Stimulated activated CD8-positive, alpha-beta memory T cell treated with anti-CD3 and anti-CD28 coated beads, Interleukin-4, amount 100 ng/mL, for 4 hours (primary cell): ENCODE results near the gene NPY1R.

Source experiments
- DNase-seq, 2 donors: peaks; one replicate each; pipeline ENCODE4 v3.0.0-alpha.2; 2020; ENCODE audit warnings: low read depth in 2 of 2, low spot score in 1 of 2

The NPY1R gene

DNA sequence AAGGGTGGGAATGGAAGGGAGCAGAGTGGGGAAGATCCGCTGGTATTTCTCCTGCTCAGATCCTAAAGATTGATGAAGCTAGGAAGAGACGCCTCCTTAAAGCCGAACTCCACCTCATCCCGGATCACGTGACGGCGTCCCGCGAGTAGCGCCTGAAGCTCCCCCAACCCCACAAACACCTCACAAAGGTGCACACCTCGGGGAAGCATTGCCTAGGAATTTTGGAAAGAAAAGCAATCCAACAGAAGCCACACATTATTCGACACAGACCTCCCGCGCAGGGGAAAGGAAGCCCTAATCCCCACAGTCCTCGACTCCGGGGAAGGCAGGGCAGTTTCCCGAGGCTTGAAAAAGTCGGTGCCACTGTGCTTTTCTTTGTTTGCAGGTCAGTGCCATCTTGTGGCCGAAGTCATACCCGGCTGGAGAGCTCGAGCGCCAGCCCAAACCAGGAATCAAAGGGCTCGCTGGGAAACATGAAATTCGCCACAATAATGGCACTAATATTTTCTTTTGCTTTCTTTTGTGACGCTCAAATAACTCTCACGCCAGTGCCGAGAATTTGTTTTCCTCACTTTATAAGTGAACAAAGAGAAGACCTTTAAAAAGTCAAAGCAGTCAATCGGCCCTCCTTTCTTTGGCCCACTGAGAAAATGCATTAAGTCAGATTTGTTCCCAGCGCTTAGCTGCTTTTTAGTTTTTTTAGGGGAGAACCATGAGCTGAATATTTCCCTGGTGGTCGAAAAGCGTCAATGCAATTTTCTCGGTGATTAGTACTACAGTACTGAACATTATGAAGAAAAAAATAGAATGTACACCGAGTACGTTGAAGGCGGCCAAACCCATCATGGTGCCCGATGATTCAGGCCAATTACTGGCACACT is at the start of gene NPY1R:
TSS of gene NPY1R (minus strand) at position 71 of the 881 bp plus-strand sequence. CDS start 6,042 bp downstream, outside the sequence.
- no peak for DNase-seq

DNA sequence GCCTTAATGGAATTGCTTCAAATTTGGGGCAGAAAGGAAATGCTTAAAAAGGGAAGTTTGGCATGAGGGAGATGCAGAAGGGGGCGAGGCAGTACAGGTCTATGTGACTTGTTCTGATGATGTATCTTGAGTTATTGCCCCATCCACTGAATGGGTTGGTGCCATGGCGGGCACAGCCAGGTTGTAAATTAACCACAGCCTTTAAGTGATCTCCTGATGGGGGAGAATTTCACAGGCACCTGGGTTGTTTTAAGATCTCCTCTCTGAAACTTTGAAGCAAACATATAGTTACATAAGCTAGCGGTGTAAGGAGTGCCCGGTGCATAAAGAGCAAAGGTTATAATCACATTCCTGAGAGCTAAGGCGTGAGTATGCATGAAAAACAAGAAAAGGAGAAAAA is 48.3 kb upstream of the NPY1R start:
- no peak for DNase-seq

DNA sequence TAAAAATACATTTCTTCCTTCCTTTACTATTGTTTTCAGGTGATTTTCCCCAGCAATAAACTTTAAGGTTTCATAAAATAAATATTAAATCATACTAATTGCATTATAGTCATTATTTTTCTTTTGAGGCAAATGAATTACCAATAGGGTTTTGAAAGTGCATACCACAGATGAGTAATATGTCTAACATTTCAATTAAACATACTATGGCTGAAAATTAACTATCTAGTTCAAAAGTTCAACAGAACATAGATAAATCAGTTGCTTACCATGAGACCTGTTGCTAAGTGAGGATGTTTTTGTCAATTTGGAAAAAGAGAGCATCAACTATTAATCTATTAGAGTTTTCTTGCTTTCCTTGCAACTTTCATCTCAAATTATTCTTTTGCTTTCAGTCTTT is 46.3 kb upstream of the NPY1R start:
- no peak for DNase-seq

DNA sequence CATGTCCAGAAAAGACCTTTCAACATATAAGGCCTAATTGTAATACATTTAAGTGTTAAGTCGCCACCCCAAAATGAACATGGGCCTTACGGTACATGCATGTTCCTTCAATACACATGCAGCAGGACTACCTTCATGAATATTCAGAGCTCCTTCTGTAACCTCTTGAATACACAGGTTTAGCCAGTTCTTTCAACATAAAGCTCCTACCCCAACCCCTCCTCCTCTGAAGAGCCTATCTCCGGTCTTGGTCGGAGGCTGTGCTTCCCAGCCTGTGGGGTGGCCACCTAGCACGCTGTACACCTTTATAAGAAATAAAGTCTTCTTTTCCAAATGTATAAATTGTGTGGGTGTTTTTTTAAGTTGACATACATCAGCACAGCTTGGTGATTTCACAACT is 39.6 kb upstream of the NPY1R start:
- no peak for DNase-seq

DNA sequence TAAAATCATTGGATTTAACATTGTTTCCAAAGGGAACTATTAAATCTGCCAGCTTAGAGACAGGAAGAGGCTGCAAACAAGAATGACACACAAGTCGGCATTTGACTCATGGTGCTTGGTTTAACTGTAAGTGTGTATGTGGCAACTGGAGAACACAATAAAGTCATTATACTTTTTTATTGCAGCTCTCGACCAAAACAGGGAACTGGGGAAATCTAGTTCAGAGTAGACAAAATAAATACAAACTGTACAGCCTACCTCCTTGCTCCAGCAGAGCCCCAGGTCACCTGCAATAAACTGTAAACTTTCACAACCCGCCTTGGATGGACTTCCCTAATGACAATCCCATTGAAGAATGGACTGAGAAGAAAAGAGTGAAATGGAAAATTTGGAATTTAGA is 35.3 kb upstream of the NPY1R start:
- no peak for DNase-seq

DNA sequence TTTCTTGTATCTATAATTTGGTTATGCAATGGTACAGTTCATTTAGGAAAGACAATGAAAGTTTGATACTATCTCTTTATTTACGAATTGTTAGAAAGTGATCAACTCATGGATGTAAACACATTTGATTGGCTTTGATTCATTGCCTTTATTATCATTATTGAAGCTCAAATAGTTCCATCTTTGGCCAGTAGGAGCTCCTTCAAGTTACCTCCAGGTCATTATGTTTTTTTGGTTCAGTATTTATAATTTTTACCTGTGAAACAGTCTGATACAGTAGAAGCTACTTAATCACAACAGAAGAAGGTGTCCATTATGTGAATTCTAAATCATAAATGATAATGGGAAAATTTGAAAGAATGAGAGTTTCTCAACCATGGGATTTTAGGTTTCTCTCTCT is 23.7 kb upstream of the NPY1R start:
- no peak for DNase-seq

DNA sequence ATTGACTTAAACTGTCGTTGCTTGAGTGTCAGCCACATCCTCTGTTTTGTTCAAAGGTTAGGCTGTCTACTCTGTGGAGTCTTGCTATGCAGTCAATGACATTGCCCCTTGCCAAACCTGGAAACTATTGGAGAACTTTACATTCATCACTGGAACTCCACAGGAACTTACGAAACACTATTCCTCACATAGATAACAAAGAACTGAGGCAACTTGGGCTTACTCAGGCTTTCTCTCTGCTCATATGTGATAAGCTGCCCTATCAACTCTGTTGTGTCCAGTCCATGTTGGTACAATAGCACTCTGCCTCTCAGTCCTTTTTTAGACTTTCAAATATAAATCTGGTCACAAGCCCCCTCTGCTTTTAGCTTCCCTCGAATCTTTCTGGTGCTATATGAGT is 20.7 kb upstream of the NPY1R start:
- DNase-seq, result no peak

DNA sequence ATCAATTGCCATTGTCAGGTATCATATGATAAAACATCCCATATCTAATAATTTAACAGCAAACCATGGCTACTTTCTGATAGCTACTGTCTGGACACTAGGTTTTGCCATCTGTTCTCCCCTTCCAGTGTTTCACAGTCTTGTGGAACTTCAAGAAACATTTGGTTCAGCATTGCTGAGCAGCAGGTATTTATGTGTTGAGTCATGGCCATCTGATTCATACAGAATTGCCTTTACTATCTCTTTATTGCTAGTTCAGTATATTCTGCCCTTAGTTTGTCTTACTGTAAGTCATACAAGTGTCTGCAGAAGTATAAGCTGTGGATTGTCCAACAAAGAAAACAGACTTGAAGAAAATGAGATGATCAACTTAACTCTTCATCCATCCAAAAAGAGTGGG is 18.3 kb upstream of the NPY1R start:
- DNase-seq, result no peak

DNA sequence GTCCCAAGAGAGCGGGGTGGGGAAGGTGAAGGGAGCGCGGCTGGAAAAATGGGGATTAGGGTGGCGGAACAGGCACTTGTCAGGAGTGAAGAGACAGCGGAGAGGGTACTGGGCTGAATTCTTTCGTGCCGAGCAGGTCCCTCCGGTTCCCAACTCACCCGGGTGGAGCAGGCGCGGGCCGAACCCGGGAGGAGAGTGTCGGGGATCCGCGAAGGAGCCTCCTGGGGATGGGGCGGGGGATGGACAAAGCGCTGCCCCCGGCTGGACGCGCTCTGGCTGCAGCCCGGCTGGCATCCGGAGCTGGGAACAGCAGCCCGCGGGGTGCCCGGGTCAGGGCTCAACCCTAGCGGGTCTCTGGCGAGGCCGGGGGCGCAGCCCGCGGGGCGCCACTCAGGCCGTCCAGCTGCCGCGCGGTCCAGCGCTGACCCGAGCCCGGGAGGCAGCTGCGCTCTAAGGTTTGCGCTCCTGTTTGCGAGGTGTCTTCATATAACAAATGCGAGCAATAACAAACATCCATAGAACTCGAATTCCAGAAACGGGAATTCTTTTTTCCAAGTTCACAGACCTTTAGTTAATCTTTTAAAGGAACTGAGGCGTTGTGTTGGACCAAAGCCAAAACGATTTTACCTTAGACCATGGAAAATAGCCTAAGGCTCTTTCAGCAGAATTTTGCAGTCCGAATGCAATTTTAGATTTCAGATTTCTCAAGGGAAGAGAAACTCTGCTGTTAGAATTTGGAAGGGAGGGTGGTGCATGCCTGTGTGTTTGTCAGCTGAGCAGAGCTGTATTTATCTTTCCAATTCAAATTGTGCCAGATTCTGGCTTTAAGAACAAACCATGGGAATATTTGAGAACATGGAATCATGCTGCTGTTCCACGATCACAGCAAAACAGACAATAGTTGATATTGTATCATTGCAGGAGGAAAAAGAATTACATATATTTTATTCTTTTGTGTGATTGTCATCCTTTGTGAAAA is 12.0 kb upstream of the NPY1R start:
- DNase-seq, result no peak

DNA sequence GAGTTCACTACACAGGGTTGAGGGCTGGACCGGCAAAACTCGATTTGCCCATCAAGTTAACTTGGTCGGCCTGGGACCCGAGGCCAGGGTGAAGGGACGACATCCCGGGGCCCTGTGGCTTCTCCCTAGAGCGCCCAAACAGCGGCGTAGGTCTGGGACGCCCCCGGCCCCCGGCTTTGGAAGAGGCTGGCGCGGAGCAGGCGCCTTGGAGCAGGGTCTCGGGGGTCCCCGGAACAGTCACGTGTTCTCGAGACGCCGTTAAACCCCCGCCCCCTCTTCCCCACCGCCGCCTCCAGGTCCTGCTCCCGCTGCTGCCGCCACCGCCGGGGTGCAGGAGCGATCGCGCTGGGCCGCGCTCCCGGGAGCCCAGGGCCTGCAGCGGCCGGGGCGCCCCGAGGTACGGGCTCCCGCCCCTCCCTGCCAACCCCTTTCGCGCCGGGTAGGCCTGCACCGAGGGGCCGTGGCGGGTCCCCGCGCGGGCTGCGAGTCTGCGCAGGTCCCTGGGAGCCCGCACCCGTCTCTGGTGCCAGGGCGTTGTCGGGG is 11.3 kb upstream of the NPY1R start, which contains the start of gene NPY5R:
TSS of gene NPY5R (plus strand) at position 289 of the 543 bp plus-strand sequence. CDS start 6,382 bp downstream, outside the sequence.
- DNase-seq, result no peak

DNA sequence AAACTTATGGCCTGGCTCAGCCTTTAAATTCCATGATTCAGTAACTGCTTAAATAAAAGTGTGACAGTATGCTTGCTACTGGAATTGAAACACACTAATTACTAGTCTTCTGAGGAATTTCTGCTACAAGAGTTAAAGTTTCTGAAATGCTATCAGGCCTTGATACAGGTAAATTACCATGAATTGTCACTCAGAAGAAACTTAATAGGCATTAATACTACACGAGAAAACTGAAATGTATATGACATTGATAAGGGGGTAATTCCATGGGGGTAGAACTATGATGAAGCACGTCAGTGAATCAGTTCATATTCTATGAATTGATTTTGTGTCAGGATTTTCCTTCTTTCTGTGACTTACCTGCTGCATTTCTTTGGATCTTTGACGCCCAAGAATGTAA is 3.0 kb upstream of the NPY1R start:
- DNase-seq, result no peak

DNA sequence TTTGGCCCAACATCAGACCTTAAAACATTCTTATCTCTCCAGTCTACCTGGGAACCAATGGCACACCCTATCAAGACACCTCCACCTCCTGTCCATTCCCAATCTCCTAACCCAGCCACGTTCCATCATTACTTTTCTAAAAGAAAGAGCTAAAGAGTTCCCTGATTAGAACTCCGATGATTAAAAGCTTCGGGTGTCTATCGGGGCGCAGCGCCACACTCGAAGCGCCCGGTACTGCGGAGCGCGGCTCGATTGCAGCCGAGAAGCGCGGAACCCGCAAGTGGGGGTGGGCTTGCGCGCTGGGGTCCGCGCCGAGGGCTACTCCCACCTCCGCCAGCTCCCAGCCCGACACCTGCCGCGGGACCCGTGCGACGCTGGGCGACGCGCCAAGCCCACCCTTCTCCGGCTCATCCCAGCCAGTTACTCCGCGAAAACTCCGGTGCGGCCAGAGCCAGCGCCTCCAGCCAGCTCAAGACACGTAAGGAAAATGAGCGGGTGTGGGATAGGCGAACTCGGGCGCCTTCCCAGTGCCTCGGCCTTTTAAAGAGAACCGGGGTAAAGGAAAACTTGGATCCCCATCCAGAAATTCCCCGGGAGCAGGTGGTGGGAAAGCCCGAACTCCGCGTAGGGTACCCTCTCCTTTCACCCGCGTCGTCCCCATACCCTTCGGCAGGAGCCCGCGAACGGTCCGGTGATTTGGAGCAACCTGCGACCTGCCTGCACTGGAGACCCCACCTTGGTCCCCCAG is 593 bp downstream of the NPY1R start:
- no peak for DNase-seq

DNA sequence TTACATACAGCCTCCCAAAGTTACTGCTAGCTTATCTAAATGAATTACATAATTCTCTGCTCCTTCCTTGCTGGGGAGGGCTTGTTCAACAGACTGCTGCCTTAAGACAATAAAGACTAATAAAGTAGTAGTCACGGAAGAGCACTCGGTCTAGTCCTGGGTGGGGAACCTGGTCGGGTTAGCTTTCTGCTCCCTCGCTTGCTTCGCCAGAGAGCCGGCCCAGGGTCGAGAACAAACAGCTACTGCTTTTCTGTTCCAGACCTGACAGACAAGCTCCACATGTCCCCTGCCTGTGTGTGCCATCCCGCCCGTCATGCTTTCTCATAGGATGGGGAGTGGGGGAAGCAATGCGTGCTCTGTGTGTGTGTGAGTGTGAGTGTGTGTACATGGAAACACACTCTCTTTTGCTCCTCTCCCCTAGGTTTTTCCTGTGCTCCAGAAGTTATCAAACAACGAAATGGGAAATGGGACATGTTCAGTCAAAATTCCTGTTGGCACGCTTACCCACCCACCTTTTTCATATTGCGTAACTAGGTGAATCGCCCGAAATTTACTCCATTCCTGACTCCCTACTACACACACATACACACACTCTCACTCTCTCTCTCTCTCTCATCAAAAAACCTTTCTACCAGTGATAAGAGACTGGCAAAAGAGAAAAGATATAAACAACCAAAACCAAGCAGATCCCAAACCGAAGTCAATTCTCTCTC is 1.3 kb downstream of the NPY1R start:
- DNase-seq, result no peak

DNA sequence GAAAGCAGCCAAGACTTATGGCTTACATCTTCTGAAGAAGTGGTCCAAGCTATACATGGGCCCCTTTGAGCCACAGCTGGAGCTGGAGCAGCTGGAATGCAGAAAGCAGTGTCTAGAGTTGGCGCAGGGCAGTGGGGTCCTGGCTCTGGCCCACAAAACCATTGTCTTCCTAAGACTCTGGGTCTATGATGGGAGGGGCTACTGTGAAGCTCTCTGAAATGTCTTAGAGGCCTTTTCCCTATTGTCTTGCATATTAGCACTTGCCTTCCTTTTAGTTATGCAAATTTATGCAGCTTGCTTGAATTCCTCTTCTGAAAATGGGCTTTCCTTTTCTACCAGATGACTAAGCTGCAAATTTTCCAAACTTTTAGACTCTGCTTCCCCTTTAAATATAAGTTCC is 15.3 kb downstream of the NPY1R start:
- no peak for DNase-seq

DNA sequence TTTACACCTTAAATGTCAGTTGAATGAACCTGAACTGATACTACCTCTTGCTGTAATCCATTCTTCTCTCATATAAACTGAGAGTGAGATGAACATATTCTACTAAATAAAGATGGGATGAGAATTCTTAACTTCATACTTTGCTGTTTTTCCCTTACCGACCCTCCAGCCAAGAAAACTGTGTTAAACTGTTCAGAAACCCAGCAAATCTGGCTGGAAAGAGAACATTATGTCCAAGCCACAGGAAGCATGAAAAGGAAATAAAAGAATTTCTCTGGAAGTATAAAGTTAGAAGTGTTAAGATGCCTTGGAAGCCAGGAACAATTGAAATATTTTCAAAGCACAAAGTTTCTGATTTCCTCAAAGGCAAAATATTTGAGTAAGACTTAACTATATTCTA is 22.9 kb downstream of the NPY1R start:
- no peak for DNase-seq

DNA sequence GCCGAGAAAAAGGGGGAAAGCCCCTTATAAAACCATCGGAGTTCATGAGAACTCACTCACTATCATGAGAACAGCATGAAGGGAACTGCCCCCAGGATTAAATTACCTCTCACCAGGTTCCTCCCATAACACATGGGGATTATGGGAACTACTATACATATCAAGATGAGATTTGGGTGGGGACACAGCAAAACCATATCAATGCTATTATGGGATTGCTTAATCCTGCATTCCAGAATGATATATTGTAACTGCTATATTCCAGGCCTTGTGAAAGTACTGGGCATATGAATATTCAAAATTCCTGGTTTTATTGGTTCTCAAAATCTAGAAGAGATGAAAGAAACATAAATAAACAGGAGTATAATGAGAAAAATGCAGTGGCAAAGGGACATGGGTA is 29.3 kb downstream of the NPY1R start:
- no peak for DNase-seq

DNA sequence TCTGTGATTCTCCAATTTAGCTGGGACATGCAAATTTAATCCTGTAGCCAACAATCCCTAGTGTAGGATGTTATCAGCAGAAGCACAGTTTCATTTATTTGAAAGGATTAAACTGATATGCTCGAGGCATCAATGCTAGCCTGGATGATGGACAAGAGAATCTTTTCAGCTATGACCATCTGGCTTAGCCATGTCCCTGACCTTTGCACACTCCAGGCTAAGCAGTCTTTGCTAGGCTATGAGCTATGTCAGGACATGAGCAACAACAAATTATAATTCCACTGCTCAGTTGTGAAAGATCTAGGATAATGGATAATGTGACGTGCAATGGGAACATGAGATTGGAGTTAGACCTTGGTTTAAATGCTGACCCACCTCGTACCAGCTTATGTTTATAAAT is 32.0 kb downstream of the NPY1R start:
- no peak for DNase-seq

DNA sequence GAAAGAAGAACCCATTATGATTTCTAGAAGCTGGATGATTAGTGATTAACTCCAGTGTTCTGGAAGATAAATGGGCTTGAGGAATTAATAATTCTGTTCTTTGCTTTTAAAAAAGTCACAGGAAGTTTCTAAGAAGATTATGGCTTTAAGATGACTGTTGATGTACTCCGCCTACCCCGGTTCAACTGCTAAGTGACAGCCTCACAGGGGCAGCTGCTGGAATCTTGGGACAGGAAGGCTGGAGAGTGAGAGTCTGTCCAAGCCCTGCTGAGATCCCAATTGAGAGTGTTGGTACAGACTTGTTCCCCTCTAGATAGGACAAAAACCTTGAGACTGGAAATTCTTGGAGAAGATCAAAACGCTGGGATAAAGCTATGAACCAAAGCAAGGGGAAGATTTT is 37.3 kb downstream of the NPY1R start:
- no peak for DNase-seq

DNA sequence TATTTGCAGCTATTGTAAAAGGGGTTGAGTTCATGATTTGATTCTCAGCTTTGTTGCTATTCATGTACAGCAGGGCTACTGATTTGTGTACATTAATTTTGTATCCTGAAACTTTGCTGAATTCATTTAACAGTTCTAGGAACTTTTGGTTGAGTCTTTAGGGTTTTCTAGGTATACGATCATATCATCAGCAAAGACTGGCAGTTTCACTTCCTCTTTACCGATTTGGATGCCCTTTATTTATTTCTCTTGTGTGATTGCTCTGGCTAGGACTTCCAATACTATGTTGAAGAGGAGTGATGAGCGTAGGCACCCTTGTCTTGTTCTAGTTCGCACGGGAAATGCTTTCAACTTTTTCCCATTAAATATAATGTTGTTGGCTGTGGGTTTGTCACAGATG is 48.1 kb downstream of the NPY1R start:
- DNase-seq, result no peak
